Measurements from ENCODE around the gene SCT. TPM values are rescaled to one million over a fixed set of nuclear protein-coding genes. Genes with fewer than 3 reads are reported as not detected.
A peak's percentile ranks its signal among the peaks of the same experiment; 100 is the strongest.

Gene SCT
- total RNA-seq, 1 experiment from 2014 or later: not detected

DNA sequence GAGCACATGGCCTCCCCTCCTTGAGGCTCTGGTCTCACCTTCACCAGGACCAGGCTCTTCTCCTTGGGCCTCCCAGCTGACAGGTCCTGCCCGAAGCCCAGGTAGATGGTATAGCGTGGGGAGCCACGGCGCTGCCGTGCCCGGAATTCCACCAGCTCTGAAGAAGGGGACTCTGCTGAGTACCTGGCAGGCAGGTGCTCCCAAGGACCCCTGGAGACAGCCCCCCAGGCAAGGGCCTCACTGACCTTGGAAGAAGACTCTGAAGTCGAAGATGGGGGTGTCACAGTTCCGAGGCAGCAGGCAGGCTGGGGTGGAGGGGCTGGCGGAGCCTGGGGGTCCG is 14.1 kb downstream of the SCT start:
- Histone ChIP-seq H3K36me3 (peaks cover 41% of the 10 kb centered on the region), H3K27ac (peak overlapping the region; percentile 85), H3K27me3 (no peaks in the 10 kb centered on the region), H3K4me3 (no peak overlapping the region), H3K4me1 (peaks cover 34% of the 10 kb centered on the region), H3K9me3 (replicated peaks) (no peaks in the 10 kb centered on the region)
- no peak for DNase-seq

DNA sequence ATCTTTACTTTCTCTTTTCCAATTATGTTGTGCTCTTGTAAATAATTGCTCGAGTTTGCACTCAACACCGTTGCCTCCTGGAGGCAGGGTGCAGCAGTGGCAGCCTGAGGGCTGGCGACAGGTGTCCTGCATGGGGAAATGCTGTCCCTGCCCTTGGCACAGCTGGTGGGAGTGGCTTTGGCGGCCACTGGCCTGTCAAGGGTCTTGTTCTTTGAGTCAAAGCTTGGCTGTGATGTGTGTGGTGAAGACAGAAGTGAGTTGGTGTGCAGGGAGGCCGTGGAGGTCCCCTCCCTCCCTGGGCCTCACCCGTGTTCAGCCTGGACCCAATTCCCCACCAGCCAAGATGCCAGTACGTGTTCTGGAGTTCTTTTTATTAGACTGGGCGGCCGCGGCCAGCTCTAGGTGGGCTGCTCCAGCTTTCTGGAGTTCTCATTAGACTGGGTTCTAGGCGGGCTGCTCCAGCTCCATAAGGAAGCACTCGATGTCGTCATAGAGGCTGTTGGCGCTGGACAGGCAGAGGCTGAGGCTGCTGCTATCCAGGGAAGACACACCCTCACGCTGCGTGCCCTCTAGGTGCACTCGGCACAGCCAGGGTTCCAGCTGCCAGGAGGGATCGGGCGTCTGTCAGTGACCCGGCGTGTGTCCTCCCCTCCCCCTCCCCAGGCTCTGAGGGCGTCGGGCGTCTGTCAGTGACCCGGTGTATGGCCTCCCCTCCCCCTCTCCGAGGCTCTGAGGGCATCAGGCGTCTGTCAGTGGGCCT is 14.6 kb downstream of the SCT start:
- no peaks in the 10 kb centered on the region for H3K27me3 ChIP-seq
- H3K4me1 ChIP-seq: peaks cover 34% of the 10 kb centered on the region
- peaks cover 46% of the 10 kb centered on the region for H3K36me3 ChIP-seq
- no peak overlapping the region for H3K4me3 ChIP-seq
- DNase-seq: peak; percentile 92 to 95
- no peaks in the 10 kb centered on the region for H3K9me3 ChIP-seq (replicated peaks)
- peak overlapping the region; percentile 85 for H3K27ac ChIP-seq

DNA sequence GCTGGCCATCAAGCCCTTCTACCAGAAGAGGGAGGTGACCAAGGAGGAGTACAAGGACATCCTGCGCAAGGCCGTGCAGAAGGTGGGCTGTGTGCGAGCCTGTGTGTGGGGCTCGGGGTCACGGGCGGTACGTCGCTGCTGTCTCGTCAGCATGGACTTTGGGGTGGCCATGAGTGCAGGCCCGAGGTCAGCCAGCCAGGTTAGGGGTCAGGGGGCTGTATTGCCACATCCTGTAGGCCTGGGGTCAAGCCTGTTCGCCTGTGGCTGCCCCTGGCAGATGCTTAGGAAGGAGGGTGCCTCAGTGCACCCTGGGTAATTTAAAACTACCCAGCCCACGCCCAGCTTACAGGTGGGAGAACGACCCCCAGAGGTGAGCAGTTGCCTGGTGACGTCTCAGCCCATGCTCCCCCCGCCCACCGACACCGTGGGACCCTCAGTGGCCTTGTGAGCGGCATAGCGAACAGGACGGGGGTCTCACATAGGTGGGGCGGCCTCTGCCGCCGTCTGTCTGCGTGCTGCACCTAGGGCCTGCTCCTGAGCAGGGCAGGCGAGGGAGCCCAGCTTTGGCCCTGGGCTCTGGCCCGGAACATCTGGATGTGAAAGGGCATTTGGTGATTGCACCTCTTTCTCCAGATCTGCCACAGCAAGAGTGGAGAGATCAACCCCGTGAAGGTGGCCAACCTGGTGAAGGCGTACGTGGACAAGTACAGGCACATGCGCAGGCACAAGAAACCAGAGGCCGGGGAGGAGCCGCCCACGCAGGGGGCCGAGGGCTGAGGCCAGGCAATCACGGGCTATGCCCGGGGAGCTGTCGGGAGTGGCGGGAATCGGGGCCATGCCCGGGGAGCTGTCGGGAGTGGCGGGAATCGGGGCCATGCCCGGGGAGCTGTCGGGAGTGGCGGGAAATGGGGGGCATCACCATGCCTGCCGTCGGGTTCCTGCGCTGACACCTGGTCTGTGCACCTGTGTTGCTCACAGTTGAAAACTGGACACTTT is 15.7 kb downstream of the SCT start:
- Histone ChIP-seq H3K36me3 (peaks cover 55% of the 10 kb centered on the region), H3K9me3 (replicated peaks) (no peaks in the 10 kb centered on the region), H3K27me3 (no peaks in the 10 kb centered on the region), H3K27ac (no peak overlapping the region; the same call in 1 of the 2 replicates), H3K4me1 (peaks cover 34% of the 10 kb centered on the region), H3K4me3 (no peak overlapping the region)
- no peak for DNase-seq

DNA sequence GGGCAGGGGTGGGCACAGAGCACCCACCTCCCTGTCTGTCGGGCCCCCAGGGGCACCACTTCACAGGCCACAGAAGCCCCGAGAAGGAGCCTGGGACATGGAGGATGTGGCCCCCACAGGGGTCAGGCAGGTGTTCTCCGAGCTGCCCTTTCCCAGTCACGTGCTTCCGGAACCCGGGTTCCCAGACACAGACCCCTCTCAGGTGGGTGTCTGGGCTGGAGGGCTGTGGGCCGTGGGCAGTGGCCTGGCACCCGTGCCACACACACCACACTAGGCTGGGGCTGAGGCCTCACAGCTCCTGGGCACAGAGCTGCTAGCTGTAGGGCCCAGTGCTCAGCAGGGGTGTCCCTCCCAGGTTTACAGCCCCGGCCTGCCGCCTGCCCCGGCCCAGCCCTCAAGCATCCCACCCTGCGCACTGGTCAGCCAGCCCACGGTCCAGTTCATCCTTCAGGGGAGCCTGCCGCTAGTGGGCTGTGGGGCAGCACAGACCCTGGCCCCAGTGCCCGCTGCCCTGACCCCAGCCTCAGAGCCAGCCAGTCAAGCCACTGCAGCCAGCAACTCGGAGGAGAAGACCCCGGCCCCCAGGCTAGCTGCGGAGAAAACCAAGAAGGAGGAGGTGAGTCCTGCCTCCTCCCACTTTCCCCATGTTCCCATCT is 16.7 kb downstream of the SCT start:
- no peaks in the 10 kb centered on the region for H3K27me3 ChIP-seq
- no peaks in the 10 kb centered on the region for H3K9me3 ChIP-seq (replicated peaks)
- peaks cover 34% of the 10 kb centered on the region for H3K4me1 ChIP-seq
- no peak for DNase-seq
- H3K36me3 ChIP-seq: peaks cover 66% of the 10 kb centered on the region
- no peak overlapping the region for H3K4me3 ChIP-seq
- H3K27ac ChIP-seq: no peak overlapping the region

DNA sequence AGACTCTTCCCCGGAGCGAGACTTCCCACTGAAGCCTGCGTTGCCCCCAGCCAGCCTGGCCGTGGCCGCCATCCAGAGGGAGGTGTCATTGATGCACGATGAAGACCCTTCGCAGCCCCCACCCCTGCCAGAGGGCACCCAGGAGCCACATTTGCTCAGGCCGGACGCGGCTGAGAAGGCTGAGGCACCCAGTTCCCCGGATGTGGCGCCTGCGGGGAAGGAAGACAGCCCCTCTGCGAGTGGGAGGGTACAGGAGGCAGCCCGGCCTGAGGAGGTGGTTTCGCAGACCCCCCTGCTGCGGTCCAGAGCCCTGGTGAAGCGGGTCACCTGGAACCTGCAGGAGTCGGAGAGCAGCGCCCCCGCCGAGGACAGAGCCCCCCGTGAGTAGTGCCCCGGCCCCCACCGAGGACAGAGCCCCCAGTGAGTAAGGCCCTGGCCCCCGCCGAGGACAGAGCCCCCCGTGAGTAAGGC is 17.6 kb downstream of the SCT start:
- Histone ChIP-seq H3K27me3 (no peaks in the 10 kb centered on the region), H3K27ac (no peak overlapping the region), H3K4me1 (peaks cover 34% of the 10 kb centered on the region), H3K9me3 (replicated peaks) (no peaks in the 10 kb centered on the region), H3K4me3 (no peak overlapping the region), H3K36me3 (peaks cover 72% of the 10 kb centered on the region)
- no peak for DNase-seq

DNA sequence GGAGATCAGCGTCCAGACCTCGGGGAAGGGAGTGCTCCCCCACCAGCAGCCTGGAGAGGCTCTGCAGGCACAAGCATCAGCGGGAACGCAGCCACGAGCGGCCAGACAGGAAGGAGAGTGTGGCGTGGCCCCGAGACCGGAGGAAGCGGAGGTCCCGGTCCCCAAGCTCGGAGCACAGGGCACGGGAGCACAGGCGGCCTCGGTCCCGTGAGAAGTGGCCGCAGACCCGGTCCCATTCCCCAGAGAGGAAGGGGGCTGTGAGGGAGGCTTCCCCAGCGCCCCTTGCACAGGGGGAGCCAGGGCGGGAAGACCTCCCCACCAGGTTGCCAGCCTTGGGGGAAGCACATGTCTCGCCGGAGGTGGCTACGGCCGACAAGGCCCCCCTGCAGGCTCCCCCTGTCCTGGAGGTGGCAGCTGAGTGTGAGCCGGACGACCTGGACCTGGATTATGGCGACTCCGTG is 18.2 kb downstream of the SCT start:
- H3K4me1 ChIP-seq: peaks cover 28% of the 10 kb centered on the region
- no peaks in the 10 kb centered on the region for H3K27me3 ChIP-seq
- no peaks in the 10 kb centered on the region for H3K9me3 ChIP-seq (replicated peaks)
- no peak overlapping the region for H3K27ac ChIP-seq
- no peak overlapping the region for H3K4me3 ChIP-seq
- peaks cover 76% of the 10 kb centered on the region for H3K36me3 ChIP-seq
- DNase-seq: no peak

DNA sequence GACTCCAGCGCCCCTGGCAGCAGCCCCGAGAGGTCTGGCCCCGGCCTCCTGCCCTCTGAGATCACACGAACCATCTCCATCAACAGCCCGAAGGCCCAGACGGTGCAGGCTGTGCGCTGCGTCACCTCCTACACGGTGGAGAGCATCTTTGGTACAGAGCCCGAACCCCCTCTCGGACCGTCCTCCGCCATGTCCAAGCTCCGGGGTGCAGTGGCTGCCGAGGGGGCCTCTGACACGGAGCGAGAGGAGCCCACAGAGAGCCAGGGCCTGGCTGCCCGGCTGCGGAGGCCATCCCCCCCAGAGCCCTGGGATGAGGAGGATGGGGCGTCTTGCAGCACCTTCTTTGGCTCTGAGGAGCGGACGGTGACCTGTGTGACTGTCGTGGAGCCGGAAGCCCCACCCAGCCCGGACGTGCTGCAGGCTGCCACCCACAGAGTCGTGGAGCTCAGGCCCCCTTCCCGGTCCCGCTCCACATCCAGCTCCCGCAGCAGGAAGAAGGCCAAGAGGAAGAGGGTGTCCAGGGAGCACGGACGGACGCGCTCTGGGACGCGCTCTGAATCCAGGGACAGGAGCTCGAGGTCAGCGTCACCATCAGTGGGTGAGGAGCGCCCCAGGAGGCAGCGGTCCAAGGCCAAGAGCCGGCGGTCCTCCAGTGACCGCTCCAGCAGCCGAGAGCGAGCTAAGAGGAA is 18.9 kb downstream of the SCT start:
- Histone ChIP-seq H3K27ac (no peak overlapping the region), H3K9me3 (replicated peaks) (no peaks in the 10 kb centered on the region), H3K36me3 (peaks cover 79% of the 10 kb centered on the region), H3K27me3 (no peaks in the 10 kb centered on the region), H3K4me3 (no peak overlapping the region), H3K4me1 (peaks cover 24% of the 10 kb centered on the region)
- no peak for DNase-seq

DNA sequence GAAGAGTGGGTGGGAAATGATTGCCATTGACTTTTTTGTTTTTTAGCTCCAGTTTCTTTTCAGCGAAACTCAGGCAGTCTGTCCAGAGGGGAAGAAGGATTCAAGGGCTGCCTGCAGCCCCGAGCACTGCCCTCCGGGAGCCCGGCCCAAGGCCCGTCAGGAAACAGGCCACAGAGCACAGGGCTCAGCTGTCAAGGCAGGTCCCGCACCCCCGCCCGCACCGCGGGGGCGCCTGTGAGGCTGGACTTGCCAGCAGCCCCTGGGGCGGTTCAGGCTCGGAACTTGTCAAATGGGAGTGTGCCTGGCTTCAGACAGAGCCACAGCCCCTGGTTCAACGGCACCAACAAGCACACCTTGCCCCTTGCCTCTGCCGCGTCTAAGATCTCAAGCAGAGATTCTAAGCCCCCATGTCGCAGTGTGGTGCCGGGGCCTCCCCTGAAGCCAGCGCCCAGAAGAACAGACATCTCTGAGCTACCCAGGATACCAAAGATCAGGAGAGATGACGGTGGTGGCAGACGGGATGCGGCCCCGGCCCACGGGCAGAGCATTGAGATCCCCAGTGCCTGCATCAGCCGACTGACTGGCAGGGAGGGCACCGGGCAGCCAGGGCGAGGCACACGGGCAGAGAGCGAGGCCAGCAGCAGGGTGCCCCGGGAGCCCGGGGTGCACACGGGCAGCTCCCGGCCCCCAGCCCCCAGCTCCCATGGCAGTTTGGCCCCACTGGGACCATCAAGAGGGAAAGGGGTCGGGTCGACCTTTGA is 19.8 kb downstream of the SCT start:
- Histone ChIP-seq H3K27ac (no peak overlapping the region), H3K9me3 (replicated peaks) (no peaks in the 10 kb centered on the region), H3K4me3 (no peak overlapping the region), H3K27me3 (no peaks in the 10 kb centered on the region), H3K4me1 (peaks cover 15% of the 10 kb centered on the region), H3K36me3 (peaks cover 82% of the 10 kb centered on the region)
- DNase-seq: no peak

DNA sequence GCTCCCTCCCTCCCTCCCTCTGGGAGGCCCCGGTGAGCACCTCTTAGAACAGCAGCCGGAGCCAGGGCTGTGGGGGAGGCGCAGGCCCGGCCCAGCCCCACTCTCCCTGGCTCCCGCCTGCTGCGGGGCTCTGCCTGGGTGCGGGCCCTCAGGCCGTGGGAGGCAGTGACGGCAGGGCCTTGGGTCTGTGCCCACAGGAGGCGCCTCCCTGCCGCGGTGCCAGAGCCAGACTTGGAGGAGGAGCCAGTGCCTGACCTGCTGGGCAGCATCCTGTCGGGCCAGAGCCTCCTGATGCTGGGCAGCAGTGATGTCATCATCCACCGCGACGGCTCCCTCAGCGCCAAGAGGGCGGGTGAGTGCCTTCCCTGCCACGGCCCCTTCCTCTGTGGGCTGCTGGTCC is 20.7 kb downstream of the SCT start:
- Histone ChIP-seq H3K27ac (no peak overlapping the region), H3K36me3 (peaks cover 84% of the 10 kb centered on the region)
- no peak for DNase-seq

DNA sequence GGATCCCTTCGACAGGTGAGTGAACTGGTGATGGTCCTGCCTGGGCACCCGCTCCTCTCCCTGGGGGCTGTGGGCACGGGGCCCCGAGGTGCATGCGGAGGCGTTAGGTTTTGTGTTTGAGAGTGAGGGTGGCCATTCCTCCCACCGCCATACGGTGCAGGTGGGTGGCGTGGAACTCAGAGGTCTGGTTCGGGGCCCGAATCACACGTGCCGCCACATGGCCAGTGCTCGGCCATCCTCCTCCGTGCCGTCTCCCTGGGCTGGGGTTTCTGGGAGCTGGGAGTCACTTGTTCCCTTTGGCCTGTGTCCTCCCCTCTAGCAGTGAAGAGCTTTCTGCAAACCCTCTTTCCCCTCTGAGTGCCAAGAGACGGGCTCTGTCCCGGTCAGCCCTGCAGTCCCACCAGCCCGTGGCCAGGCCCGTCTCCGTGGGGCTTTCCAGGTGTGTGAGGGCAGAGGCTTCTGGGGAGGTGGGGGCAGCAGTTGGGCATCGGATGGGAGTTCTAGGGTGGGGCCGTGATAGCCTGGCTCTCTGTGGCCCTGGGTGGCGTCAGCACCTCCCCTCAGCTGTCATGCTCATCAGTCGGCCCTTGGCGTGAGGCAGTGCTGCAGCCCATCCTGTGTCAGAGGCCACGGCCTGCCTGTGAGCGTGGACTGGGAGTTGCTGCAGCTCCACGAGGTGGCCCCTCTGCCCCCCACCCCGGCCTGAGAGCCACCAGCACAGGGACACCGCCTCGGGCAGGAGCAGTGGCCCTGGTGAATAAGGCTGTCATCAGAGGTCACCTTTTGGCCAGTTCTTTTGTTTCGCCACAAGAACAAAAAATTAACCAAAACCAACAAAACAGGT is 21.5 kb downstream of the SCT start:
- Histone ChIP-seq H3K27me3 (no peaks in the 10 kb centered on the region), H3K4me3 (no peak overlapping the region), H3K9me3 (replicated peaks) (no peaks in the 10 kb centered on the region), H3K36me3 (peaks cover 84% of the 10 kb centered on the region), H3K27ac (no peak overlapping the region), H3K4me1 (no peaks in the 10 kb centered on the region)
- no peak for DNase-seq

More for the DNA sequence above, 20.7 kb downstream of the SCT start:
- peaks cover 6% of the 10 kb centered on the region for H3K4me1 ChIP-seq
- no peaks in the 10 kb centered on the region for H3K9me3 ChIP-seq (replicated peaks)
- H3K27me3 ChIP-seq: no peaks in the 10 kb centered on the region
- H3K4me3 ChIP-seq: no peak overlapping the region

DNA sequence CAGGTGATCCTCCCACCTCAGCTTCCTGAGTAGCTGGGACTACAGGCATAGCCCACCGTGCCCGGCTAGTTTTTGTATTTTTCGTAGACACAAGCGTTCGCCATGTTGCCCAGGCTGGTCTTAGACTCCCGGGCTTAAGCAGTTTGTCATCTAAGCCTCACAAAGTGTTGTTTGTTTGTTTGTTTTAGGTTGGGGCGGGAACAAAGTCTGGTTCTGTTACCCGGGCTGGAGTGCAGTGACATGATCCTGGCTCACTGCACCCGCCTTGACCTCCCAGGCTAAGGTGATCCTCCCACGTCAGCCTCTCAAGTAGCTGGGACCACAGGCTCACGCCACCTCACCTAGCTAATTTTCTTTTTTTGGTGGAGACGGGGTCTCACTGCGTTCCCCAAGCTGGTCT is 23.8 kb downstream of the SCT start:
- Histone ChIP-seq H3K4me3 (no peak overlapping the region), H3K27ac (no peak overlapping the region), H3K9me3 (replicated peaks) (no peaks in the 10 kb centered on the region), H3K36me3 (peaks cover 82% of the 10 kb centered on the region), H3K27me3 (no peaks in the 10 kb centered on the region), H3K4me1 (no peaks in the 10 kb centered on the region)
- no peak for DNase-seq

DNA sequence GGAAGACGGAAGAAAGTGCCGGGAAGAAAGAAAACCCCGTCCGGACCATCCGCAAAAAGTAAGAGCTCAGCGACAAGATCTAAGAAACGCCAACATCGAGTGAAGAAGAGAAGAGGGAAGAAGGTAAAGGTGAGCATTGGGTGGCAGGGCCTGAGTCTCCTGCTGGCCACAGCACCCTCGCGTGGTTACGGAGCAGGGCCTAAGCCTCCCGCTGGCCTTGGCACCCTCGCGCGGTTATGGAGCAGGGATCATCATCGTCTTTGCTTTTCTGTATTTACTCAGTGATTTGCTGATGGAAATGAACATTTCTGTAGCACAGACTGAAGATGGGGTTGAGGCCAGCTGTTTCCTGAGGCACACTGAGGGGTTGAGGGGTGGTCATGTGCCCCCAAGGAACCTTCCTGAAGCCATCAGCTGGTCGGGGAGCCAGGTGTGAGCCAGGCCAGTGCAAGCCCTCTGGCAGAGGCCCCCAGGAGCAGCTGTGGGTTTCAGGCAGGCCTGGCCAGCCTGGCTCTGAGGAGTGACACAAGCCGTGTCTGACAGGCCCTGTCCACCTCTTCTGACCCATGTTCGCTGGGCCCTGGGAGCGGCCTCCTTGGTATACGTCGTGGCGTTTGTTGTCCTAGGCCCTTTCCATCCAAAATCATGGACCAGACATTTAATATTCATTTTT is 25.3 kb downstream of the SCT start:
- DNase-seq: no peak
- Histone ChIP-seq H3K9me3 (replicated peaks) (no peaks in the 10 kb centered on the region), H3K4me1 (no peaks in the 10 kb centered on the region), H3K4me3 (no peak overlapping the region), H3K27me3 (no peaks in the 10 kb centered on the region), H3K36me3 (peaks cover 76% of the 10 kb centered on the region), H3K27ac (no peak overlapping the region)
